ENCODE results near the gene LCLAT1.
"Not testable (repeated sequence)": the region's sequence is repeated elsewhere in the genome, so short reads cannot be mapped to it uniquely, and the experiment has no call there.

Gene LCLAT1

DNA sequence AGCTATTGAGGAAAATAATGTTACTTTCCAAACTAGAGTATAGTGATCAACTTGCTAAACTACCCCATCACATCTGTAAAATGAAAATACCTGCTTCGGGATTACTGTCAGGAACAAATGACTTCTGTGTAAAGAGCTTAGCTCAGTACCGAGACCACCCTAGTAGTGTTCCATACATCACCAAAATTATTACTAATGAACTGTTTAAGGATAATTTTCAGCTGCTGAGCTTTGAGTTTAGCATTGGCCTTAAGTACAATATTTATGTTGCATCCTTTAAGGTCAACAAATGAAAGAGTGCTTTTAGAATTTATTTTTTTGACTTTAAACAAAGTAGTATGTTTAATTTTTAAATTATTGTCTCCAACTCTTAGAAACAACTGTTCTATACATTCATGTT lies 144.1 kb downstream of the LCLAT1 start:
- no peak for DNase-seq (ENCODE audit: low read depth in 2 of 2)

DNA sequence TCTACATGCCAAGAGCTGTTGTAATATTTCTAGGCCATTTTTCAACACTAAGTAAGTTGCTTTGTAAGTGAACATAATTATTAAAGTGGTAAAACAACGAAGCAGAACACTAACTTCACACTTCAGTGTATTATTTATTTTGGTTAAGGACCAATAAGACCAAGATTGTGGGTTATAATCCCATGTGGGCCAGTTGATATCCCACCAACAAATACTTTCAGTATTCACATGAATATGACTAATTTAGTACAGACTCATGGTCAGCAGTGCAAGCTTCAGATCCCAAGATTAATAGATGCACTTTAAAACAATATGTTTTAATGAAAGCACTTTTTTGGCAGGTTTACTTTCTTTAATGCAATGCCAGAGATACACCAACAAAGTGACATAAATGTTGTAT lies 154.3 kb downstream of the LCLAT1 start:
- no peak for DNase-seq (ENCODE audit: low read depth in 2 of 2)

DNA sequence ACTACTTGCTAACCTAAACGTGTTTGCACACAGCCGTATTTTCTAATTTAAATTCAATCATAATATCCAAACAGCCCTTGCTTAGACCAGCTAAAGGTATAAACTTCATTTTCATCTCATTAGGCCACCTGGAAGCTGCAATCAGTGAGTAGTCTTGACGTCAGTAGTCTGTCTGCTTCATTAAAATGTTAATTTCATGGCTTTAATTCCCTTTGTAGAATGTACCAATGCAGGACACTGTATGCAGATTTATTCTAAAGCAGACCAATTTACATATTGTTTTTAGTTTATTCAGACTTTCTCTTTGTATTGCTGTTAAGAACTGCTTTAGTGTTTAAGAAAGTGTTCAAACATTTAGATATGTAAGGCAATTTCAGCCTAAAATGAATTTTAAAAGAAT lies 158.2 kb downstream of the LCLAT1 start:
- DNase-seq (ENCODE audit: low read depth in 2 of 2): no peak

DNA sequence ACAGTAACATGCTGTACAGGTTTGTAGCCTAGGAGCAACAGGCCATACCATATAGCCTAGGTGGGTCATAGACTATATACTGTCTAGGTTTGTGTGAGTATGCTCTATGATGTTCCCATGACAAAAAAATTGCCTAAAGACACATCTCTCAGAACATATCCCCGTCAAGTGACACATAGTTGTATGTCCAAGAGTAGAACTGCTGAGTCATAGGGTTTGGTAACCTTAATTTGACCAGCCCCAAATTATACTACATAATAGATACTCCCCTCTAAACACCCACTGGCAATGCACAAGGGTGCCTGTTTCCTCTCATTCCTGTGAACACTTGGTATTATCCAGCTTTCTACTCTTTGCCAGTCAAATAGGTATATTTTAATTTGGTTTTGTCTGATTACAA lies 161.6 kb downstream of the LCLAT1 start:
- DNase-seq (ENCODE audit: low read depth in 2 of 2): no peak

DNA sequence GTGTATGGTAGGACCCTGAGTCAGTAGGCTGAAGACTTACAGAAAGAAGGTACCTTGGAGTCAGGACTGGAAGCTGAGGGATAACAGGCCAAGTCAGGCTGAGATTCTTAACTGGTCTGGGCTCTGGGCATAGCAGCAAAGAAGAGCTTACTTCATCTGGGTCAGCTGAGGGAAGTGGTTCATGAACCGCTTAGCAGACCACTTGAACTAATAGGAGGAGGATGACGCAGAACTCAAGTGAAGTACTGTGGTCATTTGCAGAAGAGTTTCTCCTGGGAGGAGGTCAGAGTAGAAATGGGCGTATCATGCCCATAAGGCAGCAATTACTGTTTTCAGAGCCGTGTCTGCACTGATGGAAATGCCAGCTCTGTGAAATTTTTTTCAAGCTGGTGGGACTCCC lies 164.5 kb downstream of the LCLAT1 start:
- no peak for DNase-seq (ENCODE audit: low read depth in 2 of 2)

DNA sequence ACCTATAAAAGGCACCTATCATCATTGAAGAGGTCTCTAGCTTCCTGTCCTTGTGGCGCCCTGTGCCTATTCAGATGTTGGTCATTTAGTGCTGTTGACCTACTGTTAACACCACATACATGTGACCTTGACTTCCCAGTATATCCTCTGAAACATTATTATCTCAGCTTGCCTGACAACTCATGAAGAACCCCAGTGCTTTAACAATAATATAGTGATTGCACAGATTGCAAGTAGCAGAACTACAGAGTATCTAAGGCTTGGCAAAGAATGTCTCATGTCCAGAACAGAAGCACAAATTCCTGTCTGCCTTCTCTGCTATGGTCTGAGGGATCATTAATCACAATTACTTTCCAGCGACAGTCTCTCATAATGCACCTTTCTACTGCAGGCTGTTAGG lies 165.3 kb downstream of the LCLAT1 start:
- DNase-seq (ENCODE audit: low read depth in 2 of 2): no peak

DNA sequence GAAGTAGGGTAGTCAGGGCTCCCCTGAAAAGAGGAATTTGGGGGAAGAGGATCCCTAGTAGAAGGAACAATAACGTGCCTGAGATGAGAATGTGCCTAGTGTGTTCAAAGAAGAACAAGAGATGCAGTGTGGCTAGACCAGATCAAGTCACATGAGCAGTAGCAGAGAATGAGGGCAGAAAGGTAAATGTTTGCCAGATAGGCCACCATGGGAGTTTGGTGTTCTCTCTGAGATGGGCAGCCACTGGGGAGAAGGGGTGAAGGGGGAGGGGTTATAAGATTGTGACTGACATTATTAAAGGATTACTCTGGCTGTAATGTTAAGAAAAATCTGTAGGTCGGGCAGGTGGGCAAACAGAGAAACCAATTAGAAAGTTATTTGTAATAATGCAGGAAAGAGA lies 166.0 kb downstream of the LCLAT1 start:
- DNase-seq (ENCODE audit: low read depth in 2 of 2): no peak

DNA sequence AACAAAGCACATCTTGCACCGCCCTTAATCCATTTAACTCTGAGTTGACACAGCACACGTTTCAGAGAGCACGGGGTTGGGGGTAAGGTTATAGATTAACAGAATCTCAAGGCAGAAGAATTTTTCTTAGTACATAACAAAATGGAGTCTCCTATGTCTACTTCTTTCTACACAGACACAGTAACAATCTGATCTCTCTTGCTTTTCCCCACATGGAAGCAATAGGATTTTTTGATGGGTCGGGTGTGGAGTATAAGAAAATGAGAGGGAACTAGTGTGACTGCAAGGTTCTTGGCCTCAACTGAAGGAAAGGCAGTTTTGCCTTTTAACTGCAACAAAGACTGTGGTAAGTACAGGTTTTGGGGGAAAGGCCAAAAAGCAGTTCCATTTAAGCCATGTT lies 167.2 kb downstream of the LCLAT1 start:
- DNase-seq (ENCODE audit: low read depth in 2 of 2): not testable (repeated sequence)

DNA sequence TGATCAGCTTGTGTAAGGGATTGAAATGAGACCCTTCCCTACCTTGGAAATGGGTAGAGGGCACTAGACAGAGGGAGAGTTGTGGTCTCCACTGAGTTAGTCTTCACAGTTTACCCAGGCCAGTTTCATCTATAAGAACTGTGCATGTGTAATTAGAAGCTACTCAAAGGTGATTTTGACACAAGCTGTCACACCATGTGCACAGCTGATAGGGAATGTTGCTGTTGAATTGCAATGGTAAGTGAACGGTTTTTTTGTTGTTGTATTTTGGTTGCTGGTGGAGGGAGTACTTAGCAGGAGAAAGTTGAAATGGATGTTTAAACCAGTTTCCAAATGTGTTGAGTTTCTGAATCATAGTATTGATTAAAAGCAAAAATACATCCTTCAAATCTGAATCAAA lies 168.9 kb downstream of the LCLAT1 start:
- no peak for DNase-seq (ENCODE audit: low read depth in 2 of 2)

DNA sequence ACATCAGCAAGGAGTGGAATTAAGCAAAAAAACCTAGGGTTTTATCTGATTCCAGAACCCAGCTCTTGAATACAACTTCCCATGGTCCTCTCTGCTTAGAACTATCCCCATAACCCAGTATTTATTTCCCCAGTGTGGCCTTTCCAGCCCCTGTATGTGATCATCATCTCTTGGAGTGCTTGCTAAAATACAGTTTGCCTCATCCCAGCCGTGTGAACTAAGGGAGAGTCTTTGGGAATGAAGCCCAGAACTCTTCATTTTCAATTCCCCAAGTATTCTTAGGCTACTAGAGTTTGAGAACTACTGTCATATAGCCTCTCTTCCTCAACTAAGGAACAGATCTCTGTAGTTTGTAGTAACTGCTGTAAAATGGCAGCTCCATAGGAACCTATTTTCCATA lies 173.1 kb downstream of the LCLAT1 start:
- no peak for DNase-seq (ENCODE audit: low read depth in 2 of 2)

DNA sequence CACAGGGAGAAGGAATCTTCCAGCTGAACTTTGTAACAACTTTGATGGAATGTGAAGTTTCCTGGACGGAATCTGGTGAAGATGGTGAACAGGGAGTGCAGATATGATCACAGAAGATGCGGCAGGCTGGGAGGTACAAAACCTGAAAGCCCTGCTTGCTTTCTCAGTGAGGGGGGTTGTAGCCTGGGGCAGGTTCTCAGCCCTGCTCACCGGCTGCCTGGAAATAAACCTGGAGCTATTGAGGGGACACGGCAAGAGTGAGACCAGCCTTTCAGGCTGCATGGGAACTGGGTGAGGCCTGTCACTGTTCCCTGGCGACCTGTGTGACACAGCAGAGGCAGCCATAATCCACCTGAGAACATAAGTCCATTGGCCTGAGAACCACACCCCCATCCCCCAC lies 174.8 kb downstream of the LCLAT1 start:
- DNase-seq (ENCODE audit: low read depth in 2 of 2): no peak

DNA sequence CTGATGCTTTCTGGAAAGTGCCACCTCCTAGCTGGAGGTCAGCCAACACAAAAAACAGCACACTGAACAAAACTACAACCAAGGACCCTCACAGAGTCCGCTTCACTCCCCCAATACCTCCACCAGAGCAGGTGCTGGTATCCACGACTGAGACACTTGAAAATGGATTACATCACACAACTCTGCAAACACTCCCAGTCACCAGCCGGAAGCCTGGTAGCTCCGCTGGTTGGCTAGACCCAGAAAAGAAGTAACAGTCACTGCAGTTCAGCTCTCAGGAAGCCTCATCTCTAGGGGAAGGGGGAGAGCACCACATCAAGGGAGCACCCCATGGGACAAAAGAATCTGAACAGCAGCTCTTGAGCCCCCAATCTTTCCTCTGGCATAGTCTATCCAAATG lies 175.4 kb downstream of the LCLAT1 start:
- DNase-seq (ENCODE audit: low read depth in 2 of 2): no peak

DNA sequence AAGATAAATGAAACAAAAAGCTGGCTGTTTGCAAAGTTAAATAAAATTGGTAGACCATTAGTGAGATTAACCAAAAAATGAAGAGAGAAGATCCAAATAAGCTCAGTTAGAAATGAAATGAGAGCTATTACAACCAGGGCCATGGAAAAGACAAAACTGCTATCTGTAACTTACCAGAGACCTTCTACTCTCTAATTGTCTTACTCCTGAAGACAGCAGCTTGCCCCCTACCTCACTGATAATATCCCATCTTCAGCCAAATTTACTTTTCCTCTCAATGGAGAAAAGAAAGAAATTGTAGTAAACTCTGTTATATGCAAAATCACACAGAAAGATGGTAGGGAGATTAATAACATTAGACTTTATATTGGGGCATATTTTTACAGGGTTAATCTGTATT lies 178.2 kb downstream of the LCLAT1 start:
- DNase-seq (ENCODE audit: low read depth in 2 of 2): no peak

DNA sequence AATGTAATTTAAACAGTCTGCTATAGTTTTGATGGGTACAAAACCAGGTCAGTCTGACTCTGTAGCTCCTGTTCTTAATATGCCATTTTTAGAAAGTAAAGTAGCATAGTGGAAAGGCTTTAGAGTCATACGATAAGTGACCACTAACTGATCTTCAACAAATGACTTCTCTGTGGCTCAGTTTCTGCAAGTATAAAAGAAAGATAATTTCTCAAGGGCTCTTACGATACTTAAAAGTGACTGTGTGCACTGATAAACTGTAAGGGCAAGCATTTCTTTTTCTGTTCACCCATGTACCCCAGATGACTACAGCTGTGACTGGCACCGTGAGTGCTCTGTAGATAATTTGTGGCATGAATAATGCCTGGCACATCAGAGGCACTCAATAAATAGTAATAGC lies 178.7 kb downstream of the LCLAT1 start:
- DNase-seq (ENCODE audit: low read depth in 2 of 2): no peak

DNA sequence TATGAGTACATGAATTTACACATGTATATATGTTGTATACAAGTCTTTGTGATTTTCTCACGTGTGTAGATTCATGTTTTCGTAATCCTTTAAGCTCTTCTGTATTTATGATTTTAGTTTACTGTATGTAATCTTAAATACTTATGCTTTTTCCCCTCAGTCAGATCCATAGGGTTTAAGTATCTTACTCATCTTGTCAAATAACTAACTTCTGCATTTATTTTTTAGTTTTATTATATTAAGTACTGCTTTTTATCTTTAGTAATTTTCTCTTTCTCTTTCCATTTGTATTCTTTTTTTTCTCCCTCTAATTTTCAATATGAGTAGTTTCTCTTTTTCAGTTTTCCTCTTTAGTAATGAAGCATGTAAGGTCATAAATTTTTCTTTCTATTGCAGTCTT lies 179.4 kb downstream of the LCLAT1 start:
- DNase-seq (ENCODE audit: low read depth in 2 of 2): no peak

DNA sequence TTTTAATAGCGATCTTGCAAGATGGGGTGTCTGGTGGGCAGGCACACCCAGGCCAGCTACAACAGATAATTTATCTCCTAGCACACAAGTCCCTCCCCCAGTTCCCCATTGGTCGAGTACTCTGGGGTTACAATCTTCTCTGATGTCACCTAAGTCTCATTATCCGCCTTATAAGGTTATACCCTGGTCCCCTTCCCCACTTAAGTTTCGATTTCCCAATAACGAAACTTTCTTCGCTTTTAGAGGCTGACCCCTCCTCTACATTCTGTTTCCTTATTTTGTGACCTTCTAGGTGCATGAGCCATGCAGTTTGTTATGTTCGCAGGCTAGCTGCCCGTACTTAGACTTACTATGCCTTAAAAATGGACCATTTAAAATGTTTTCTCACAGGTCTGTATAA lies 180.1 kb downstream of the LCLAT1 start:
- no peak for DNase-seq (ENCODE audit: low read depth in 2 of 2)

DNA sequence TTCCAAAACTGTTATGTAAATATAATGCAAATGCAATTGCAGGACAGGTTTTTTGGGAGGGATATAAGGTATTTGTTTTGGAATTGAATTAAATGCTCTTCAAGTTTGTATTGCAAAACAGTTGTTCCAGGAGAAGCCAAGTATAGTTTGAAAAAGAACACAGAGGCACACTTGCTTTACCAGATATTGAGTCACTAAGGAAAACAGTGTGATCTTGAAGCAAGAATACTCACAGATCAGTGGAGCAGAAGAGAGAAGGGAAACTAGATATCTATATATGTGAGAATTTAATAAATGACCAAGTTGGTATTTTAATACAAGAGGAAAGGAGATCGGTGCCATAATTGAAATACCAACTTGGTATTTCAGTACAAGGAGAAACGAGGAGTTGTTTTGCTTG lies 181.3 kb downstream of the LCLAT1 start:
- no peak for DNase-seq (ENCODE audit: low read depth in 2 of 2)

DNA sequence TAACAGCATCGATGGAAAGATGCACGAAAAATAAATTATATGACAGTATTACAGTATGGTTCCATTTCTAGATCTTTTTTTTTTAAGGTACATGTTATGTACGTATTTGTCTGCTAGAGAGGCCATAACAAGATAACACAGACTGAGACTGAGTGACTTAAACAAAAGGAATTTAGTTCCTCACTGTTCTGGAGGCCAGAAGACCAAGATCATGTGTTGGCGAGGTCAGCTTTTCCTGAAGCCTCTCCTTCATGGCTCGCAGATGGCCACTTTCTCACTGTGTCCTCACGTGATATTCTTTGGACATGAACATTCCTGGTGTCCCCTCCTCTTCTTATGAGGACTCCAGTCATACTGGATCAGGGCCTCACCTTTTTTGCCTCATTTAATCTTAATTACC lies 182.8 kb downstream of the LCLAT1 start:
- no peak for DNase-seq (ENCODE audit: low read depth in 2 of 2)

DNA sequence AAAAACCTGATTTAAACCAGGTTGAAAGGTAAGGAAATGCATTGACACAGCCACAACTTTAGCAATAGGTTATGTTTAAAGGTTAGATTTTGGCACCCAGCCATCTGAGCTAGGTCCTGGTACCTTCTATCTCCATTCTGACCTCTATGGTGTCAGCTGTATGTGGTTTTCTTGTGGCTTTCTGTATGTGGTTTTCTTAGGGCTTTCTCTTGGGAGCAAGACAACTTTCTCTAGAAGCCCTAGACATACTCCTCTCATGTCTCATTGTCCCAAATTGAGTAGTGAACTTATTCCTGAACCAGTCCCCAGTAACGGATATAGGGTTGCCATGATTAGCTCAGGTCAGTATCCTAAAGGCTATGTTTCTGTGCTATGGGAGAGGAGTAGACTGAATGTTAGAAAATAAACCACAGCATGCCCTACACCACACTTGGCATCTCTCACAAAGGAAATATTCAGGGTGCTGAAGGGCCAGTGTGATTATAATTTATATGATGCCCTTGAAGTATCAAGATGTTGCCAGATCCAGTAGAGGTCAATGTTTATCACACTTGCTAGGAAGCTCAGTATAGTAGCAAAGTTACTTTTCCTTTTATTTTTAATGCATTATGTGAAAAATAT lies 184.1 kb downstream of the LCLAT1 start:
- no peak for DNase-seq (ENCODE audit: low read depth in 2 of 2)

DNA sequence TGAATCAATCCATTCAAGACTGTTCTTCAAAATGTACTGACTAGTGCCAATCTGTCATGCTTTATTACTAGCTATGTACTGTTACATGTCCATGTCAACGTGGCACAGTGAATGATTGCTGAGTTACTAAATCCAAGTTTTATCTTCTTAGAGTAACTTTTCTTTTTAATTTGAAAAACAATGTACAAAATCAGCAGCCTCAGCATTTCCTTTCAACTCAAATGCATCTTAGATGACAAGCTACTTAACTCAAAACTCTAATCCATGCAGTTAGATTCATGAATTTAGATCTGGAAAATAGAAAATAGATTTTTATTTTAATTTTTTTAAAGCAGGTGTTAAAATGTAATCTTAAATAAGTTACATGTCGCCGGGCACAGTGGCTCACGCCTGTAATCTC lies 186.0 kb downstream of the LCLAT1 start:
- no peak for DNase-seq (ENCODE audit: low read depth in 2 of 2)

DNA sequence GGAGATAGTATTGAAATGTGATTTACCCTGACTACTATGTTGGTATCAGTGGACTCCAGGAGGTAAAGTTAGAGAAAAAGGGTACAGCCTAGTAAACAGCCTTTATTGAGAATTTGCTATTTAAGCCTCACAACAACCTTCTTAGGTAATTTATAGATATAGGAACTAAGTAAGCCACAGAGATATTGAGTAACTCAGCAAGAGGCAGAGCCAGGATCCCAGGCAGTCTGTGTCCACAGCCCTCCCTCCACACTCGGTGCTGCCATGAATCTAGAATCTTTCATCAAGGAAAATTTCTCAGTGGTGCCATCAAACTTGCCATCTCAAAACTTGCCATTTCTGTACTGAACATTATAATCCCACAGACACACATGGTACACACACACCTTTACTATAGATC lies 189.3 kb downstream of the LCLAT1 start:
- DNase-seq (ENCODE audit: low read depth in 2 of 2): no peak

DNA sequence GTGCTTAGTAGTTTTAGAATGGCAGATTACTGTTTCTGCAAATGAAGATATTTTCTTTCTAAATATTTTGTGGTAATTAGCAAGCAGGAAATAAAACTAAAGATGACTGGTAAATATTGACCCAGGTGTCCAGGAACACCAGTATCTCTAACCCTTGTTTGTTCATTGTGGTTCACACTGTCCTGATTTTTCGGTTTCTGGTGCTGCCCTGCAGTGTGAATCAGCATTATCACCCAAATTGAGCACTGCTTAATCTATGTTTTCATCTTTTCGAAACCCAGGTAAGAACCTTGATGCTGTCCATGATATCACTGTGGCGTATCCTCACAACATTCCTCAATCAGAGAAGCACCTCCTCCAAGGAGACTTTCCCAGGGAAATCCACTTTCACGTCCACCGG lies 192.8 kb downstream of the LCLAT1 start:
- no peak for DNase-seq (ENCODE audit: low read depth in 2 of 2)

DNA sequence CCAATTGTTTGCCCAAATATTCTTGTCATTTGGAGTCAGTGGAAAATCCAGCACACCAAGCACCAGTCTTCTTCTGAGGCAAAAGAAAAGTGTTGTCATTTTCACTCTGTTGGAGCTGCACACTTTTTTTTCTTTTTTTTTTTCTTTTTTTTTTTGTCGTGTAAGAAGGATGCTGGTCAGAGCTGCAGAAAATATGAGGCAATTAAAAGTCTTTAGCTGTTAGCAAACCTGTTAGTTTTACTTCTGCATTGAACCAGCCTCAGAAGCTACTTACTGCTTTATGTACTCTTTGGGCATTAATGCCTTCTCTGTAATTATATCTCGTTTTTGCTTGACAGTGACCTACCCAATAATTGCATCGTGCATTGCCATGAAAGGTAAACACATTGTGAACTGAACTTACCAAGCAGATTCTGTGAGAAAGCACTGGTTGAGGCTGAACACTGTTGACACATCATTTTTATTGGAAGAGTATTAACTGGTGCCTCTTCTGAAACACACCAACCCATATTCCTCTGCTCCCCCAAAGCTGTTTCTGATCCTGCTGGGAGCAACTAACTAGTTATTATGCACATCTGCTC lies 194.8 kb downstream of the LCLAT1 start:
- no peak for DNase-seq (ENCODE audit: low read depth in 2 of 2)

DNA sequence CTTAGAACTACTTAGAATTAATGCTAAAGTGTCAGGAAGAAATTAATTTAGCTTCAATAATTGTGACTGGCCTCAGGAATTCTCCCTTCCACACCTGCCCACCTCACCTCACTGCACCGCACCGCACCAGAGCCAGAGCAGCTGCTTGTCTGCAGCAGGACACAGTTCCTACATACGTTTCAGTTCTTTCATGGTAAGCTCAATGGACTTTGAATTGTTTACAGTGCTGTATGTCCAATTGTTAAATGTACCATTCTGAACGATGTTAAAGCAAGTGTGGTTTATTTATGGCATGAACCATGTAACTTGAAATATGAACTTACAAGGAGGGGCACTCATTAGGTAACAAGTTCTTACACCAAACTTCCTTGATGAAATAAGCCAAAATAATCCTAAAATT lies 196.0 kb downstream of the LCLAT1 start:
- DNase-seq (ENCODE audit: low read depth in 2 of 2): not testable (repeated sequence)

Data from stimulated activated CD8-positive, alpha-beta memory T cell treated with anti-CD3 and anti-CD28 coated beads, Interleukin-15, amount 100 ng/mL, for 4 hours (primary cell).